ENCODE results near the gene RPP14.
"Not testable (repeated sequence)": the region's sequence is repeated elsewhere in the genome, so short reads cannot be mapped to it uniquely, and the experiment has no call there.

RPP14 gene

DNA sequence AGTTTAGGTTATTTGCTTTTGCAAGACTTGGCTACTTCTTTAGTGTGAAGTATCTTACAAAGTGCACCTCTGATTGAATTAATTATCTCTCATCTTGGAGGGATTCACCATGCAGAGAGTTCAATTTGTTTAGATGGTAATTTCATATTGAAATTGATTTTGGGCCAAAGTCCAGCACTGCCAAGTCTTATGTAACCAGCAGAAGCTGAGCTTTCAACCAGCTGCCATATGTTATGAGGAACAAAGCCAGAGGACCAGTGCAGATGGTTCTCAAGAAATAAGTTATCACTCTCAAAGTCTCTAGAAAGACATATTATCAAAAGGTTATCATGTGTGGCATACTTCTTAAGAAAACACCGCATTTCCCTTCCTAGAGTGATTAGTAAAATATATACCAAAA, 39.5 kb upstream of the RPP14 start:
- TF ChIP-seq, protein P1, sequence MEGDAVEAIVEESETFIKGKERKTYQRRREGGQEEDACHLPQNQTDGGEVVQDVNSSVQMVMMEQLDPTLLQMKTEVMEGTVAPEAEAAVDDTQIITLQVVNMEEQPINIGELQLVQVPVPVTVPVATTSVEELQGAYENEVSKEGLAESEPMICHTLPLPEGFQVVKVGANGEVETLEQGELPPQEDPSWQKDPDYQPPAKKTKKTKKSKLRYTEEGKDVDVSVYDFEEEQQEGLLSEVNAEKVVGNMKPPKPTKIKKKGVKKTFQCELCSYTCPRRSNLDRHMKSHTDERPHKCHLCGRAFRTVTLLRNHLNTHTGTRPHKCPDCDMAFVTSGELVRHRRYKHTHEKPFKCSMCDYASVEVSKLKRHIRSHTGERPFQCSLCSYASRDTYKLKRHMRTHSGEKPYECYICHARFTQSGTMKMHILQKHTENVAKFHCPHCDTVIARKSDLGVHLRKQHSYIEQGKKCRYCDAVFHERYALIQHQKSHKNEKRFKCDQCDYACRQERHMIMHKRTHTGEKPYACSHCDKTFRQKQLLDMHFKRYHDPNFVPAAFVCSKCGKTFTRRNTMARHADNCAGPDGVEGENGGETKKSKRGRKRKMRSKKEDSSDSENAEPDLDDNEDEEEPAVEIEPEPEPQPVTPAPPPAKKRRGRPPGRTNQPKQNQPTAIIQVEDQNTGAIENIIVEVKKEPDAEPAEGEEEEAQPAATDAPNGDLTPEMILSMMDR (IDR thresholded peaks at IDR 0.05; ENCODE audit: low read length, missing control alignments) = no peak
- DNase-seq (ENCODE audit: low read depth) = peak; percentile 24
- H3K4me3 ChIP-seq (replicated peaks; ENCODE audit: low read depth, low read length) = no peak overlapping the region

DNA sequence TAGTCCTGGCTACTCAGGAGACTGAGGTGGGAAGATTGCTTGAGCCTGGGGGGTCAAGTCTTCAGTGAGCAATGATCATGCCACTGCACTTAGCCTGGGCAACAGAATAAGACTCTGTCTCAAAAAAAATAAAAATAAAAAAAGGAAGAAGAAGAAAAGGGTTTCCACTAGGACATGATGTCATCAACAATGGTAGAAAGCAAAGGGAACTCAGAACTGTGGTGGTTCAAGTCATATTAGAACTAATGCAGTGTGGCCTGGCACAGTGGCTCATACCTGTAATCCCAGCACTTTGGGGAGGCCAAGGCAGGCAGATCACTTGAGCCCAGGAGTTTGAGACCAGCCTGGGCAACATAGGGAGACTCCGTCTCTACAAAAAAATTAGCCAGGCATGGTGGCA, 38.5 kb upstream of the RPP14 start:
- DNase-seq (ENCODE audit: low read depth); H3K4me3 ChIP-seq (replicated peaks; ENCODE audit: low read depth, low read length): not testable (repeated sequence)

DNA sequence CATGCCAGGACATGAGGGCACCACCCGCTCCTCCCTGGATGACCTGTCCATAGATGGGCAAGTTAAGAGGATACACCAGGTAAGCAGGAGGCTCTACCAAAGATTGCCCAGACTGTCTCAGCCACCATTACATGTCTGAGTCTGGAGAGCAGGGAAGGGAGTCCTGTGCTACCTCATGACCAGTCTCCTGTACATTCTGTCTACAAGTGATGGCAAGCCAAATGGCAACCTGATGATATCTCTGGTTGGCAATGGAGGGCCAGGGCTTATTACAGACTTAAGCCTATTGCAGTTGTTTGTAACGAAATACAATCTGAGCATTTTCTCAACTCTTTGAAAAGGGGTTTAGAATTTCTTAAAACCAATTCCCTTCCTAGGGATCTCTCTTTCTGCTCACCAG, 36.7 kb upstream of the RPP14 start:
- no peak overlapping the region for H3K4me3 ChIP-seq (replicated peaks; ENCODE audit: low read depth, low read length)
- TF ChIP-seq, protein P1 (IDR thresholded peaks at IDR 0.05; ENCODE audit: low read length, missing control alignments) = no peak
- no peak for DNase-seq (ENCODE audit: low read depth)

DNA sequence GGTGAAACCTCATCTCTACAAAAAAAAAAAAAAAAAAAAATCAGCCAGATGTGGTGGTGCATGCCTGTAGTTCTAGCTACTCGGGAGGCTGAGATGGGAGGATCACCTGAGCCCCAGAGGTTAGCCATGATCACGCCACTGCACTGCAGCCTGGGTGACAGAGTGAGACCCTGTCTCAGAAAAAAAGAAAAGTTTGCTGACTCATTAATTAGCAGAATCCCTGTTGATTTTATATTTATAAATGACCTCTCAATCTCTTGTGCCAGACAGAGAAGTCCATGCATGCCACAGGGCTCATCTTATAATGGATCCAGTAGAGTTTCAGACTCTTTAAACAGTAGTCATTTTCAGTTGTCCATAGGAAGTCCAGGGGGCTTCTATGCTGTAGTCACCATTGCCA, 35.6 kb upstream of the RPP14 start:
- no peak for DNase-seq (ENCODE audit: low read depth)
- no peak overlapping the region for H3K4me3 ChIP-seq (replicated peaks; ENCODE audit: low read depth, low read length)
- TF ChIP-seq, protein P1 (IDR thresholded peaks at IDR 0.05; ENCODE audit: low read length, missing control alignments) = no peak

DNA sequence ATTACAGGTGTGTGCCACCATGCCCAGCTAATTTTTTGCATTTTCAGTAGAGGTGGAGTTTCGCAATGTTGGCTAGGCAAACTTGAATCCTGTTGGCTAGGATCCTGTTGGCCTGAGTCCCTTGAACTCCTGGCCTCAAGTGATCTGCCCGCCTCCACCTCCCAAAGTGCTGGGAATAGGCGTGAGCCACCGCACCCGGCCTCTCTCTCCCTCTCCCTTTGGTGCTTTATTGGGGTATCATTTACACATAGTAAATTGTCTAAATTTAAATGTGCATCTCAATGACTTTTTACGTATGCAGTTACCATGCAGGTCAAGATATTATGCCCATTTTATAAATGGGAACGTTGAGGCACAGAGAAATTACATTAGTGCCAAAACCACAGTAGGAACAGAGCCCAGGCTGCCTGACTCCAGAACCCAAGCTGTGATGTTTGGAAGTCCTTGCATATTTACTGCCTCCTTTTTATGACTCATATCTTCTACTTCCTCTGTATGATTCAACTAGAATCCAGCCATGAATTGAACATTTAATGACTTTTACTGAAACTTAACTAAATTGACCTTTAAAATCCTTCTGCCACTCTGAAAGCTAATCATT, 34.0 kb upstream of the RPP14 start:
- H3K4me3 ChIP-seq (replicated peaks; ENCODE audit: low read depth, low read length) = peak overlapping the region; percentile 3
- TF ChIP-seq, protein P1 (IDR thresholded peaks at IDR 0.05; ENCODE audit: low read length, missing control alignments) = no peak
- peak; percentile 92 for DNase-seq (ENCODE audit: low read depth)

DNA sequence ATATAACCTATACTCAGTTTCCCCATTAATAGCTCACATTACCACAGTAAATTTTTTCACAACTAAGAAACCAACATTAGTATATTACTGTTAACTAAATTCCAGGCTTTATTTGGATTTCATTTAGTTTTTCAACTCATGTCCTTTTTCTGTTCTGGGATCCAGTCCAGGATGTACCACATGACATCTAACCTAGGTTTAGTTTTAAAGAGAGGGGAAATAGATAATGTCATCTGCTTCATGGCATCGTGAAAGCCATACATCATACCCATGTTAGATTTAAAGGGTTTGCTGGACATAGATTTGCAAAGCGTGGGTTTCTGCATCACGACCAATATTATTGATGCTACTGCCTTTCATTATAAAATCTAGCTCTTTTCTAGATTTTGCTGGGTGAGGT, 33.2 kb upstream of the RPP14 start:
- peak; percentile 28 for DNase-seq (ENCODE audit: low read depth)
- H3K4me3 ChIP-seq (replicated peaks; ENCODE audit: low read depth, low read length) = no peak overlapping the region
- TF ChIP-seq, protein P1 (IDR thresholded peaks at IDR 0.05; ENCODE audit: low read length, missing control alignments) = no peak

DNA sequence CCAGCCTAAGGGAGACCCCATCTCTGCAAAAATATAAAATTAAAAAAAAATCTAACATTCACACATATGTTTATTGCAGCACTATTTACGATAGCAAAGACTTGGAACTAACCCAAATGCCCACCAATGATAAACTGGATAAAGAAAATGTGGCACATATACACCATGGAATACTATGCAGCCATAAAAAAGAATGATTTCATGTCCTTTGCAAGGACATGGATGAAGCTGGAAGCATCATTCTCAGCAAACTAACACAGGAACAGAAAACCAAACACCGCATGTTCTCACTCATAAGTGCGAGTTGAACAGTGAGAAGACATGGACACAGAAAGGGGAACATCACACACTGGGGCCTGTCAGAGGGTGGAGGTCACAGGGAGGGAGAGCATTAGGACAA, 32.7 kb upstream of the RPP14 start:
- not testable (repeated sequence) for DNase-seq (ENCODE audit: low read depth)

DNA sequence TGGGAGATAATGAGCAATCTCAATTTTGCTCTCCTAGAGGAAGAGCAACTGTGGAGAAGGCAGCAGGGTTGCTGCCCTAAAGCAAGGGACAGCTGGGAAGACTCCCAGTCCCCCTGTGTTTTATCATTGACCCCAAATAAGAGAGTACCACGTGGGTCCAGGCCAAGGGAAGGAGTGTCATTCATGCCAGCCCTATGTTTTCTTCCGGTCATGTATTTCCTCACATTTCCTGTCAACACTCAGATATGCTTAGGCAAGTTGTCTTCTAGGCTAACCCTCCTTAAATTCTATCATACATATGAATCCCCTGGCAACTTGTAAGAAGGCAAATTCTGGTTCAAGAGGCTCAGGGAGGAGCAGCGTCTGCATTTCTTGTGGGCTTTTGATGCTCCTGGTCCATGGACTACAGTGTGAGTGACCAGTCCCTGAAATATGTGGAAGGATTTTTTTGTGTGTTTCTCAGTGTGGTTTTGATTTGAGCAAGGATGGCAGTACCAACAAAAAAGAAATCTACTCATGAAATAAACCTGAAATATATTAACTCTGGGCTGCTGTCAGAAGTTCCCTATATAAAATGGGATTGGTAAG, 31.9 kb upstream of the RPP14 start:
- no peak overlapping the region for H3K4me3 ChIP-seq (replicated peaks; ENCODE audit: low read depth, low read length)
- TF ChIP-seq, protein P1 (IDR thresholded peaks at IDR 0.05; ENCODE audit: low read length, missing control alignments) = no peak
- peak; percentile 57 for DNase-seq (ENCODE audit: low read depth)

More for the DNA sequence above, 32.7 kb upstream of the RPP14 start:
- H3K4me3 ChIP-seq (replicated peaks; ENCODE audit: low read depth, low read length) = not testable (repeated sequence)
